Amniotic epithelial cell (primary cell): ENCODE measurements around the gene ECSCR.

Experiments used
- DNase-seq: peaks from one replicate; pipeline ENCODE4 v3.0.0-alpha.2; 2010; ENCODE audit warnings: low read depth

The ECSCR gene

GRCh38 chr5:139474890-139475791, 12.6 kb upstream of the ECSCR start:
- DNase-seq: peak; percentile 98

- DNase-seq: no peak
Observed at GRCh38 chr5:139473565-139473964, 11.0 kb upstream of the ECSCR start.

GRCh38 chr5:139473105-139473504, 10.6 kb upstream of the ECSCR start:
- DNase-seq: peak; percentile 32

- no peak for DNase-seq
Observed at GRCh38 chr5:139472386-139473030, 10.0 kb upstream of the ECSCR start.

- DNase-seq: no peak
Observed at GRCh38 chr5:139470821-139471300, 8.3 kb upstream of the ECSCR start, which contains the start of gene SMIM33. Gene SMIM33 (plus strand): TSS chr5:139471004. CDS start chr5:139471122, 118 bp downstream.

DNA sequence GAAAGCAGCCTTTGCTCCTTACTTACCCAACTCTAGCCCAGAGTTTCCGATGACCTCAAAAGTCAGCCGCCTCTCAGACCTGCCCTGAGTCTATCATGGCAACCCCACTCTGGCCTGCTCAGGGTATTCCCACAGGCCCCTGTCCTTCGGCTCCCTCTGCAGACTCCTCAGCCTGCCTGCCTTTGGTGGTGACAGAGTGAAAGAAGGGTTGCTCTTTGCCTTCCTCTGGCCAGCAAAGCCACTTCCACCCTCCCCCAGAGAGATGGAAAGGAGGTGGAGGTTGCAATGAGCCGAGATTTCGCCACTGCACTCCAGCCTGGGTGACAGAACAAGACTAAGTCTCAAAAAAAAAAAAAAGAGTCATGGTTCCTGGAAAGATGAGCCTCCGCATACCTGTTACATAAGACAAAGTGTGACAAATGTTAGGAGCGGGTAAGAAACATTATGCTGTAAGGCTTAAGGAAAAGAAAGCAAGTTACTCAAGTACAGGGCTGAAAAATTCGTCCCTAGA, 5.9 kb upstream of the ECSCR start:
- peak; percentile 22 for DNase-seq

DNA sequence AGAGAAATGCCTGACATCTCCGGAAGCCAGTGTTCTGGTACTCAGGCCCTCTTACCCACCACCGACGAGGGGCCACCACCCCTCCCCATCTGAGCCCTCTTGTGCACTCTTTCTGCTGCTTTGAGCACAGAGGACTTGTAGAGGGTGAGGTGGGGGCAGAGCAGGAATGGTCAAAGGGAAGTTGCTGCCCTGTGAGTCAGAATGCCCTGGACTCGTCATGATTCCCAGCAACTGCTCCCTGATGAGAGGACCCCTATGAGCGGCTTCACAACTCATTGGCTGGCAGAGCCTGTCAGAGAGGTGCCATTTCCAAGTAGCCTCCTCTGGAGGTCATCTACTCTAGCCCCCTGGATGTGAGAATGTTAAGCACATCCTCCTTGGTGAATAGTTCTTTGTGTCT, 845 bp downstream of the ECSCR start:
- DNase-seq: peak; percentile 54

DNA sequence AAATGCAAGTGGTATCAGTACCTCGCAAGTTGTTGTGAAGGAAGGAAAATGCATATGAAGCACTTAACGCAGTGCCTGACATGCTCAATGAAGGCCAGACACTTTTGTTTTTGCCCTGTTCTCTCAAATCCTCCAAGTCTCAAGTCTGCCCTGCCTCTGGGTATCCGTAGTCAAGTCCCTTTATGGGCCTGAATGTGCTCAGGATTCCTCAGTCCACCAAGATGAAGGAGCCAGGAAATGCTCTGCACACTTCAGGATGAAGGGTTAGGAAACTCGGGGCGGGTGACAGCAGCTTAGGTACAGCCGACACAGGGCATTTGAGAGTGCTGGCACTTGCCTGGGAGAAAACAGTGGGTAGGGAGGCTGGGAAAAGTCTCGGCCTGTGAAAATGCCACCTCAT, 1.4 kb downstream of the ECSCR start:
- DNase-seq: no peak

- no peak for DNase-seq
Observed at GRCh38 chr5:139460455-139460854, 2.1 kb downstream of the ECSCR start.

DNA sequence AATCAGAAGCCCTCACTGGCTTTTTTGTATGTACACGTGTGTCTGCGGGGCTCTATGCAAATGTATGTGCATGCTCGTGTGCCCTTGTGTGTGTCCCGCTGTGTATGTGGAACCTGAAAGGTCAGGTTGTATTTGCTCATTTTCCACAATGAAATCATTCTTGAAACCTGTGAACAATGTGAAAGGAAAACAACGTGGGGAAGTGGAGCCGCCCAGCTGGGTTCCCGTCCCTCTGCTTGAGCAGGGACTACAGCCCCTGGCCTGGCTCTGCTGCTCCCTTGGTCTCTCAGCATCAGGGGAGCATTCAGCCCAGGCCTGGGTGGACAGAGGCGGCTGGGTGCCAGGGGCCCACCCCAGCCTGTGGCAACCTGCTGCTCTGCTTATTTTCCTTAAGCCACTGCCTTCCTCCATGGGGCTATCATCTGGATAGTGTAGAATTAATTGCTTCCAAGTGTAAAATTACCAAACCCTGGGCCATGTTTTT, 3.0 kb downstream of the ECSCR start:
- DNase-seq: no peak

DNA sequence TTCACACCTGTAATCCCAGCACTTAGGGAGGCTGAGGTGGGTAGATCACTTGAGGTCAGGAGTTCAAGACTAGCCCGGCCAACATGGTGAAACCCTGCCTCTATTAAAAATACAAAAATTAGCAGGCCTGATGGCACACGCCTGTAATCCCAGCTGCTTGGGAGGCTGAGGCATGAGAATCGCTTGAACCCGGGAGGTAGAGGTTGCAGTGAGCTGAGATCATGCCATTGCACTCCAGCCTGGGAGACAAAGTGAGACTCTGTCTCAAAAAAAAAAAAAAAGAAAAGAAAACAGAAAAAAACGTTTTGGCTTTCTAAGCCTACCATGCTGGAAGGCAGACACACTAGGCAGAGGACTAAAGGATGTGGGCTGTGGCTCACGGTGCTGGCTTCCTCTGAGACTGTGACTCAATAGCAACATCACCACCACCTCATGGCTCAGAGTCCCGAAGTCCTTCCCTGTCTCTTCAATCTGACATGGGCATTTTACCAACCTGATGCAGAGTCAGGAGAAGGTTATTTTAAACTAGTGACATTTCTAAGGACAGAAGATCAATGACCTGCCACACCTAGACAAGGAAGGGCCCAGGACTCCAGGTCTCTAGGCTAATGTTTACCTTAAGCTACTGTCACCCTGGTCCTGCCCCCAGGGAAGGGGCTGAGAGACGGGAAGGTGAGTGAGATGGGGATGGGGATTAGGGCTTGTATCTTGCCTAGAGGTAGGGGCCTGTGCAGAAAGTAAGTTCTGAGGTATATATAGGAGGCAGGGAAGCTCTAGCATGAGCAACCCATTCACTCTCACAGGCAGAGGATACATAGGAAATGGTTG, 3.7 kb downstream of the ECSCR start:
- DNase-seq: peak; percentile 39

DNA sequence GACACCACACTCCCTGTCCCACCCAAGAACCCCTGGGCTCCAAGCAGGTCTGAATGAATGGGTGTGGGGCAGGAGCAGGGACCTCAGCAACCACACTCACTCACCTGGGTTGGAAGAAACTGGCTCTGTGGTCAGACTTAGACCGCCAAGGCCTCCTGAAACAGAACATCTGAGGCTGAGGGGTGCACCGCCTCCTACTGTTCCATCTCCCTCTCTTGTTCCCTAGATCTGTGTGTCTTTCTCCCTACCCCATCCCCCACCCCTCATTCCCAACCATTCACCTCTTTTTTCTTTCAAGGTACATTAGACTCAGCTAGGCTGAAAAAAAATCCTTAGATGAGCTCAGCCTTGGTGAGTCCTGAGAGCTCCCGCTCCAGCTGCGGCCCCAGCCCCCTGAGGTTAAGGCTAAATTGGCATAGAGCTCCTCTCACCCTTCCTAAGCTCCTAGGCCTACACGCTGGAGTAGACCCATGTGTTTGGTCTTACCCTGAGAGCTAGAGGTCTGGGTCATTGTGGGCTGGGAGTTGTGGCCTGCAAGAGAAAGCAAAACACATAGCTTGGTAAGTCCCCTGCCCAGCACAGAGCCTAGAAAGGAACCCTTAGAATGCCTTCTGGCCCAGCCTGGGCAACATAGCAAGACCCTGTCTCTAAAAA, 4.8 kb downstream of the ECSCR start:
- DNase-seq: no peak

- DNase-seq: no peak
Observed at GRCh38 chr5:139457241-139457640, 5.3 kb downstream of the ECSCR start.

GRCh38 chr5:139456776-139457175, 5.8 kb downstream of the ECSCR start:
- no peak for DNase-seq

DNA sequence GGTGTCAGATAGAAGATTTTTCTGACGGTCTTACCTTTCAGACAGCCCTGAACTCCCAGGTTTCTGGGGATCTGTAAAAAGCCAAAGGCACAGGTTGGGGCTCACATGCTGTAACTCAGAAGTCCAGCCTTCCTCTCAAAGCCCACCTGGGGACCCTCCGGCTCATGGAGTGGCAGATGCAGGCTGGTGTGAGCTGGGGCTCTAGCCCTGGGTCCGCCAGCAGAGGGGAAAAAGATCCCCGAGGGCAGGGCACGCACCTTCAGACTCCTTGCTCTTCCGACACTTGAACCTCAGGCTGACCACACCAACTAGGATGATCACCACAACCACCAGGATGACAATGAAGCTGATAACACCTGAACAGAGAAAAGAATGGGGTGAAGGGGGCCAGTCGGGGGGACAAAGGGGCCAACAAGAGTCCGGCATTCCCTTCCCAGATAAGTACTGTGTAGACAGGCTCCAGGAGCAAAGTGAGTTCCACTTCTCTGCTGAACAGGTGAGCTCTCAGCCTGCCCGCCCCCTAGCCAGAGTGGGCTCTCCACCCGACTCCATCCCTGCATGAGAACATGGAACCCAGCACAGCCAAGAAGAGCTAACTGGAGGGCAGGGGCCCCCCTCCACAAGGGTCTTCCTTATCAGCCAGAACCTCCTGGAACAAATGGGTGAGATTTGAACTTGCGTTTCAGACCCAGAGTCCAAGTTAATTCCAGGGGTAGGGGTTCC, 7.8 kb downstream of the ECSCR start:
- DNase-seq: no peak

DNA sequence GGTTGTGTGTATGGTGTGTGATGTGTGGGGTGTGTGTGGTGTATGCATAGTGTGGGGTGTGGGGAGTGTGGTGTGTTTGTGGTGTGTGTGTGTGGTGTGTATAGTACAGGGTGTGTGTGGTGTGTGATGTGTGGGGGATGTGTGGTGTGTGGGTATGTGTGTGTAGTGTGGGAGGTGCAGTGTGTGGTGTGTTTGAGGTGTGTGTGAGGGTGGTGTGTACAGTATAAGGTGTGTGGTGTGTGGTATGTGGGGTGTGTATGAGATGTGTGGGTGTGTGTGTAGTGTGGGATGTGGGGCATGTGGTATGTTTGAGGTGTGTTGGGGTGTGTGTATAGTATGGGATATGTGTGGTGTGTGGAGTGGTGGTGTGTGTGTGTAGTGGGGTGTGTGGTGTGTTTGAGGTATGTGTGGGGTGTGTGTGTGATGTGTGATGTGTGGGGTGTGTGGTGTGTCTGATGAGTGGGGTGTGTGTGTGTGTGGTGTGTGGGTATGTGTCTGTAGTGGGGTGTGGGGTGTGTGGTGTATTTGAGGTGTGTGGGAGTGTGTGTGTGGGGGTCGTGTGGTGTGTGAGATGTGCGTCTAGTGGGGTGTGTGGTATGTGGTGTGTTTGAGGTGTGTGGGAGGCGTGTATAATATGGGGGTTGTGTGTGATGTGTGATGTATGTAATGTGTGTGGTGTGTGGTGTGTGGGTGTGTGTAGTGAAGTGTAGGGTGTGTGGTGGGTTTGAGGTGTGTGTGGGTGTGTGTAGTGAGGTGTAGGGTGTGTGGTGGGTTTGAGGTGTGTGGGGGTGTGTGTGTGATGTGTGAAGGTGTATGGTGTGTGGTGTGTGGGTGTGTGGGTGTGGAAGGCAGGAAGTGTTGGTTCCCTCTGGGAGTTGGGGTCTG, 8.6 kb downstream of the ECSCR start:
- DNase-seq: no peak

- no peak for DNase-seq
Observed at GRCh38 chr5:139451878-139452660, 10.5 kb downstream of the ECSCR start.

GRCh38 chr5:139451176-139451575, 11.4 kb downstream of the ECSCR start:
- DNase-seq: no peak
